ENCODE measurements around the gene ALDH3B1.

Gene ALDH3B1

GRCh38 chr11:67997475-67997921, 12.6 kb upstream of the ALDH3B1 start:
- no peak for DNase-seq

- DNase-seq = peak; percentile 13
Measured at GRCh38 chr11:67998150-67999045, 11.7 kb upstream of the ALDH3B1 start.

- DNase-seq = no peak
Measured at GRCh38 chr11:67999201-67999629, 10.9 kb upstream of the ALDH3B1 start.

GRCh38 chr11:67999704-68000103, 10.4 kb upstream of the ALDH3B1 start:
- no peak for DNase-seq

GRCh38 chr11:68002575-68002937, 7.6 kb upstream of the ALDH3B1 start:
- DNase-seq = no peak

GRCh38 chr11:68002938-68003845, 6.9 kb upstream of the ALDH3B1 start:
- peak; percentile 65 for DNase-seq

GRCh38 chr11:68003846-68004550, 6.1 kb upstream of the ALDH3B1 start, which contains the start of gene UNC93B1:
TSS of gene UNC93B1 (minus strand) at chr11:68004097. CDS start at chr11:68004043, 54 bp downstream.
- peak; percentile 85 for DNase-seq

- no peak for DNase-seq
Measured at GRCh38 chr11:68004551-68005335, 5.4 kb upstream of the ALDH3B1 start.

GRCh38 chr11:68006606-68007166, 3.4 kb upstream of the ALDH3B1 start:
- DNase-seq = no peak

- DNase-seq = no peak
Measured at GRCh38 chr11:68007498-68008380, 2.4 kb upstream of the ALDH3B1 start.

- DNase-seq = no peak
Measured at GRCh38 chr11:68008381-68009337, 1.5 kb upstream of the ALDH3B1 start.

GRCh38 chr11:68009391-68010089, 587 bp upstream of the ALDH3B1 start:
- DNase-seq = no peak

GRCh38 chr11:68011051-68011943, 1.2 kb downstream of the ALDH3B1 start:
- no peak for DNase-seq

GRCh38 chr11:68012044-68012842, 2.1 kb downstream of the ALDH3B1 start:
- DNase-seq = no peak

GRCh38 chr11:68012843-68013610, 2.9 kb downstream of the ALDH3B1 start:
- no peak for DNase-seq

GRCh38 chr11:68013611-68014156, 3.6 kb downstream of the ALDH3B1 start:
- DNase-seq = no peak
